ENCODE data around the gene ZNF837.

ZNF837 gene

GRCh38 chr19:58394821-58395219, 14.0 kb upstream of the ZNF837 start:
- peaks cover 5% of the 10 kb centered on the region for H3K79me1 ChIP-seq (ENCODE audit: low read depth, low read length)
- peaks cover 31 to 63% of the 10 kb centered on the region in 2 donors for H3K36me3 ChIP-seq (replicated peaks in 1 of 2; ENCODE audit: control insufficient read depth in 2 of 2, insufficient read depth in 2 of 2, low read length in 2 of 2)
- H4K91ac ChIP-seq (ENCODE audit: low read depth, low read length, poor library complexity) = no peak overlapping the region
- peak overlapping the region; percentile 39 for H2BK120ac ChIP-seq (ENCODE audit: low read depth, low read length)
- H2BK5ac ChIP-seq (ENCODE audit: low read length) = no peak overlapping the region
- H3K4me2 ChIP-seq (ENCODE audit: insufficient read depth, low read length, poor library complexity, severe bottlenecking) = no peak overlapping the region
- H3K27ac ChIP-seq (replicated peaks; ENCODE audit: low read length) = no peak overlapping the region
- no CpG with 5 or more reads among the region's 3 CpGs for WGBS, 2 donors (ENCODE audit: extremely low coverage in 2 of 2, insufficient read length in 2 of 2, insufficient replicate concordance in 1 of 2)
- H3K18ac ChIP-seq (ENCODE audit: low read length) = no peak overlapping the region
- DNase-seq (ENCODE audit: low spot score) = no peak
- no peak overlapping the region for H2AFZ ChIP-seq (ENCODE audit: low read length)
- H3K9ac ChIP-seq (ENCODE audit: low read depth, low read length, poor library complexity) = no peak overlapping the region
- peaks cover 0 to 1% of the 10 kb centered on the region in 2 donors for H3K9me3 ChIP-seq (replicated peaks in 1 of 2; ENCODE audit: control insufficient read depth in 2 of 2, insufficient read depth in 1 of 2, low read depth in 1 of 2, low read length in 2 of 2)
- H3K27me3 ChIP-seq (ENCODE audit: control insufficient read depth in 3 of 3, insufficient read depth in 3 of 3, low read depth in 1 of 3, low read length in 3 of 3) = peaks cover 0 to 22% (median 7%) of the 10 kb centered on the region in 3 experiments
- peaks cover 0 to 5% of the 10 kb centered on the region in 2 donors for H3K4me1 ChIP-seq (ENCODE audit: control insufficient read depth in 2 of 2, insufficient read depth in 1 of 2, low read depth in 1 of 2, low read length in 2 of 2)
- no peak overlapping the region for H2BK12ac ChIP-seq (ENCODE audit: low read length)
- peak overlapping the region; percentile 61 for H3K23ac ChIP-seq (ENCODE audit: low read depth, low read length, poor library complexity)
- no peak overlapping the region for H3K14ac ChIP-seq (ENCODE audit: low read length)
- H2BK15ac ChIP-seq (ENCODE audit: low read length) = no peak overlapping the region
- no peak overlapping the region for H4K8ac ChIP-seq (ENCODE audit: low read depth, low read length)
- no peak overlapping the region for H3K4me3 ChIP-seq (ENCODE audit: low read length in 2 of 2)
- no peak overlapping the region for H3K4ac ChIP-seq (ENCODE audit: low read length)
- H2AK5ac ChIP-seq (ENCODE audit: low read depth, low read length) = no peak overlapping the region

GRCh38 chr19:58393725-58394033, 12.8 kb upstream of the ZNF837 start:
- no peak overlapping the region for H2BK5ac ChIP-seq (ENCODE audit: low read length)
- no peak overlapping the region for H4K91ac ChIP-seq (ENCODE audit: low read depth, low read length, poor library complexity)
- peaks cover 7% of the 10 kb centered on the region for H3K79me1 ChIP-seq (ENCODE audit: low read depth, low read length)
- DNase-seq (ENCODE audit: low spot score) = no peak
- H3K23ac ChIP-seq (ENCODE audit: low read depth, low read length, poor library complexity) = no peak overlapping the region
- peaks cover 0 to 22% (median 7%) of the 10 kb centered on the region in 3 experiments for H3K27me3 ChIP-seq (ENCODE audit: control insufficient read depth in 3 of 3, insufficient read depth in 3 of 3, low read depth in 1 of 3, low read length in 3 of 3)
- H3K4me1 ChIP-seq (ENCODE audit: control insufficient read depth in 2 of 2, insufficient read depth in 1 of 2, low read depth in 1 of 2, low read length in 2 of 2) = peaks cover 0 to 5% of the 10 kb centered on the region in 2 donors
- no peak overlapping the region for H3K9ac ChIP-seq (ENCODE audit: low read depth, low read length, poor library complexity)
- H3K14ac ChIP-seq (ENCODE audit: low read length) = no peak overlapping the region
- WGBS, 2 donors (ENCODE audit: extremely low coverage in 2 of 2, insufficient read length in 2 of 2, insufficient replicate concordance in 1 of 2) = no CpG with 5 or more reads among the region's 4 CpGs
- no peak overlapping the region for H3K27ac ChIP-seq (replicated peaks; ENCODE audit: low read length)
- no peak overlapping the region for H2BK120ac ChIP-seq (ENCODE audit: low read depth, low read length)
- H4K8ac ChIP-seq (ENCODE audit: low read depth, low read length) = no peak overlapping the region
- no peak overlapping the region for H2BK12ac ChIP-seq (ENCODE audit: low read length)
- no peak overlapping the region for H2BK15ac ChIP-seq (ENCODE audit: low read length)
- H3K18ac ChIP-seq (ENCODE audit: low read length) = no peak overlapping the region
- H3K4me3 ChIP-seq (ENCODE audit: low read length in 2 of 2) = no peak overlapping the region
- peaks cover 33 to 73% of the 10 kb centered on the region in 2 donors for H3K36me3 ChIP-seq (replicated peaks in 1 of 2; ENCODE audit: control insufficient read depth in 2 of 2, insufficient read depth in 2 of 2, low read length in 2 of 2)
- H2AK5ac ChIP-seq (ENCODE audit: low read depth, low read length) = no peak overlapping the region
- H3K4ac ChIP-seq (ENCODE audit: low read length) = no peak overlapping the region
- H3K9me3 ChIP-seq (replicated peaks in 1 of 2; ENCODE audit: control insufficient read depth in 2 of 2, insufficient read depth in 1 of 2, low read depth in 1 of 2, low read length in 2 of 2) = peaks cover 0 to 1% of the 10 kb centered on the region in 2 donors
- H2AFZ ChIP-seq (ENCODE audit: low read length) = no peak overlapping the region
- no peak overlapping the region for H3K4me2 ChIP-seq (ENCODE audit: insufficient read depth, low read length, poor library complexity, severe bottlenecking)

GRCh38 chr19:58392945-58393724, 12.3 kb upstream of the ZNF837 start:
- Histone ChIP-seq H3K36me3 (replicated peaks in 1 of 2; ENCODE audit: control insufficient read depth in 2 of 2, insufficient read depth in 2 of 2, low read length in 2 of 2) (peaks cover 36 to 78% of the 10 kb centered on the region in 2 donors), H3K14ac (ENCODE audit: low read length) (no peak overlapping the region), H2AFZ (ENCODE audit: low read length) (no peak overlapping the region), H3K4ac (ENCODE audit: low read length) (no peak overlapping the region), H2BK5ac (ENCODE audit: low read length) (no peak overlapping the region), H4K91ac (ENCODE audit: low read depth, low read length, poor library complexity) (no peak overlapping the region), H2AK5ac (ENCODE audit: low read depth, low read length) (no peak overlapping the region), H3K23ac (ENCODE audit: low read depth, low read length, poor library complexity) (peak overlapping the region; percentile 11), H4K8ac (ENCODE audit: low read depth, low read length) (no peak overlapping the region), H3K4me3 (ENCODE audit: low read length in 2 of 2) (no peak overlapping the region), H2BK15ac (ENCODE audit: low read length) (no peak overlapping the region), H2BK12ac (ENCODE audit: low read length) (no peak overlapping the region), H3K18ac (ENCODE audit: low read length) (no peak overlapping the region), H3K27me3 (ENCODE audit: control insufficient read depth in 3 of 3, insufficient read depth in 3 of 3, low read depth in 1 of 3, low read length in 3 of 3) (peaks cover 0 to 22% (median 7%) of the 10 kb centered on the region in 3 experiments), H2BK120ac (ENCODE audit: low read depth, low read length) (no peak overlapping the region), H3K27ac (replicated peaks; ENCODE audit: low read length) (no peak overlapping the region), H3K4me1 (ENCODE audit: control insufficient read depth in 2 of 2, insufficient read depth in 1 of 2, low read depth in 1 of 2, low read length in 2 of 2) (peaks cover 2 to 7% of the 10 kb centered on the region in 2 donors), H3K9me3 (replicated peaks in 1 of 2; ENCODE audit: control insufficient read depth in 2 of 2, insufficient read depth in 1 of 2, low read depth in 1 of 2, low read length in 2 of 2) (peaks cover 0 to 1% of the 10 kb centered on the region in 2 donors), H3K79me1 (ENCODE audit: low read depth, low read length) (peaks cover 8% of the 10 kb centered on the region), H3K4me2 (ENCODE audit: insufficient read depth, low read length, poor library complexity, severe bottlenecking) (no peak overlapping the region), H3K9ac (ENCODE audit: low read depth, low read length, poor library complexity) (no peak overlapping the region)
- DNase-seq (ENCODE audit: low spot score) = no peak
- no CpG with 5 or more reads among the region's 26 CpGs for WGBS, 2 donors (ENCODE audit: extremely low coverage in 2 of 2, insufficient read length in 2 of 2, insufficient replicate concordance in 1 of 2)

- Histone ChIP-seq H3K14ac (ENCODE audit: low read length) (no peak overlapping the region), H3K79me1 (ENCODE audit: low read depth, low read length) (peaks cover 16% of the 10 kb centered on the region), H2BK120ac (ENCODE audit: low read depth, low read length) (no peak overlapping the region), H3K27me3 (ENCODE audit: control insufficient read depth in 3 of 3, insufficient read depth in 3 of 3, low read depth in 1 of 3, low read length in 3 of 3) (no peaks in the 10 kb centered on the region), H3K4me1 (ENCODE audit: control insufficient read depth in 2 of 2, insufficient read depth in 1 of 2, low read depth in 1 of 2, low read length in 2 of 2) (peaks cover 11 to 17% of the 10 kb centered on the region in 2 donors), H2AFZ (ENCODE audit: low read length) (no peak overlapping the region), H3K4ac (ENCODE audit: low read length) (no peak overlapping the region), H3K18ac (ENCODE audit: low read length) (no peak overlapping the region), H3K9ac (ENCODE audit: low read depth, low read length, poor library complexity) (no peak overlapping the region), H3K23ac (ENCODE audit: low read depth, low read length, poor library complexity) (no peak overlapping the region), H2BK12ac (ENCODE audit: low read length) (no peak overlapping the region), H3K36me3 (replicated peaks in 1 of 2; ENCODE audit: control insufficient read depth in 2 of 2, insufficient read depth in 2 of 2, low read length in 2 of 2) (peaks cover 22 to 50% of the 10 kb centered on the region in 2 donors), H3K4me2 (ENCODE audit: insufficient read depth, low read length, poor library complexity, severe bottlenecking) (peak overlapping the region; percentile 98), H2AK5ac (ENCODE audit: low read depth, low read length) (no peak overlapping the region), H2BK5ac (ENCODE audit: low read length) (no peak overlapping the region), H3K4me3 (ENCODE audit: low read length in 2 of 2) (peak overlapping the region; percentile 60 to 86), H2BK15ac (ENCODE audit: low read length) (no peak overlapping the region), H3K27ac (replicated peaks; ENCODE audit: low read length) (no peak overlapping the region), H4K8ac (ENCODE audit: low read depth, low read length) (no peak overlapping the region), H4K91ac (ENCODE audit: low read depth, low read length, poor library complexity) (no peak overlapping the region), H3K9me3 (replicated peaks in 1 of 2; ENCODE audit: control insufficient read depth in 2 of 2, insufficient read depth in 1 of 2, low read depth in 1 of 2, low read length in 2 of 2) (no peaks in the 10 kb centered on the region)
- no peak for DNase-seq (ENCODE audit: low spot score)
- WGBS, 2 donors (ENCODE audit: extremely low coverage in 2 of 2, insufficient read length in 2 of 2, insufficient replicate concordance in 1 of 2) = no CpG with 5 or more reads among the region's 3 CpGs
These were observed 7.3 kb upstream of the ZNF837 start for GRCh38 chr19:58388175-58388526.

Measured in neuronal stem cell (in vitro differentiated cells).